ENCODE data around the gene LIPC. TPM values are rescaled to one million over a fixed set of nuclear protein-coding genes. Genes with fewer than 3 reads are reported as not detected.

LIPC gene
- total and polyA plus RNA-seq, 2 experiments from 2014 or later, result not detected

DNA sequence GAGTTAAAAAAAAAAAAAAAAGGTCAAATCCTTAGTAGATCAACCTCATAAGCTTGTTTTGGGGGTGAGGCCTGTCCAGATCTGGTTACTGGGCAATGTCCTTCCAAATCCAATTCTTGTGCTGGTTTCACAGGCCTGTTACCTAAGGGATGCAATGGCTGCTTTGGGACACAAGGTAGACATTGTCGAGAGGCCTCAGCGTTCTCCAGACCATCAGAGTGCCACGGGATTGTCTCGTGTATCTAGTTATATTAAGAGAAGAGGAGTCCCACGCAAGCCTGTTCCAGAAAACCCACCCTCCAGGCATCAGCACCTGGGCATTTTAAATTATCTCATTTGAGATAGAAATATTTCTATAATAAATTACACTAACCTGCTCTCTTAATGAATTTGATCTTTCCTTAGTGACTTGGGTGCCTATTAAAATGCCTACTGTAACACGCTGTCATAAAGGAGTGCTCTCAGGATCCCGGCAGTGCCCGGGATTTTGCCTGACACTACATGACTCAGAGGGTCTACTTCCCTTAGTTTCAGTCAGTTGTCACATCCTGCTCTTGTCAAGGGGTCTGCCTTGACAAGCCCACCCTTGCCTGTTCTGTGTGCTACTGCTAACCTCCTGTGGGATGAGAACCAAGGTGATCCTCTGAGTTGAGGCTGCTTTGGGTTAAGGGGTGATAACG, 116.0 kb downstream of the LIPC start (continued):
- TF ChIP-seq ZNF331 (CRISPR knock-in tag; IDR thresholded peaks at IDR 0.05; ENCODE audit: low read depth) (no peak), ETS1 (IDR thresholded peaks at IDR 0.05) (no peak), CREB1 (CRISPR knock-in tag; IDR thresholded peaks at IDR 0.05; ENCODE audit: low read depth) (no peak), JUNB (IDR thresholded peaks at IDR 0.05; ENCODE audit: unreplicated experiment) (no peak), ZNF114 (CRISPR knock-in tag; IDR thresholded peaks at IDR 0.05) (no peak), STAT1 (IDR thresholded peaks at IDR 0.05; ENCODE audit: unreplicated experiment) (no peak), POLR2AphosphoS5 (IDR thresholded peaks at IDR 0.05; ENCODE audit: low read depth) (no peak), CTCF (conservative IDR thresholded peaks at IDR 0.05; ENCODE audit: low read depth in 2 of 2) (no peak)

GRCh38 chr15:58548308-58549012, 116.7 kb downstream of the LIPC start:
- H3K27me3 Mint-ChIP-seq (ENCODE audit: insufficient read depth, low read depth, poor library complexity), result peaks cover 12% of the 10 kb centered on the region
- no peak overlapping the region for H3K4me3 Mint-ChIP-seq
- no peaks in the 10 kb centered on the region for H3K79me2 ChIP-seq (replicated peaks; ENCODE audit: insufficient read depth)
- H3K4me1 Mint-ChIP-seq, result peaks cover 18% of the 10 kb centered on the region
- H3K27me3 ChIP-seq (ENCODE audit: insufficient read depth), result no peaks in the 10 kb centered on the region
- no peaks in the 10 kb centered on the region for H4K20me1 ChIP-seq (replicated peaks; ENCODE audit: insufficient read depth)
- no peaks in the 10 kb centered on the region for H3K9me3 Mint-ChIP-seq
- H3K4me1 ChIP-seq (ENCODE audit: insufficient read depth), result peaks cover 8% of the 10 kb centered on the region
- H3K4me3 ChIP-seq, result no peak overlapping the region
- H3K36me3 Mint-ChIP-seq (ENCODE audit: low read depth), result no peaks in the 10 kb centered on the region
- H3K9me2 ChIP-seq (ENCODE audit: insufficient read depth), result 0 out of 2 replicates have a peak, but pooled peaks cover 3% of the 10 kb centered on the region
- H3K27ac Mint-ChIP-seq, result peak overlapping the region; percentile 41; the same call in 1 of the 2 replicates
- DNase-seq (ENCODE audit: low spot score) (no peak), ATAC-seq (no peak)
- H3K4me2 ChIP-seq, result no peak overlapping the region
- H3K36me3 ChIP-seq (ENCODE audit: insufficient read depth), result no peaks in the 10 kb centered on the region
- H3K27ac ChIP-seq (ENCODE audit: low read depth), result no peak overlapping the region
- H3F3A ChIP-seq (replicated peaks; ENCODE audit: low read depth), result no peaks in the 10 kb centered on the region
- TF ChIP-seq ZNF331 (CRISPR knock-in tag; IDR thresholded peaks at IDR 0.05; ENCODE audit: low read depth) (no peak), POLR2AphosphoS5 (IDR thresholded peaks at IDR 0.05; ENCODE audit: low read depth) (no peak), JUNB (IDR thresholded peaks at IDR 0.05; ENCODE audit: unreplicated experiment) (no peak), EZH2phosphoT487 (IDR thresholded peaks at IDR 0.05; ENCODE audit: unreplicated experiment) (no peak), ETS1 (IDR thresholded peaks at IDR 0.05) (no peak), CREB1 (CRISPR knock-in tag; IDR thresholded peaks at IDR 0.05; ENCODE audit: low read depth) (no peak), NANOG (IDR thresholded peaks at IDR 0.05; ENCODE audit: borderline replicate concordance) (no peak), EZH2 (IDR thresholded peaks at IDR 0.05; ENCODE audit: low read depth, unreplicated experiment) (no peak)
- TF ChIP-seq, protein P1, sequence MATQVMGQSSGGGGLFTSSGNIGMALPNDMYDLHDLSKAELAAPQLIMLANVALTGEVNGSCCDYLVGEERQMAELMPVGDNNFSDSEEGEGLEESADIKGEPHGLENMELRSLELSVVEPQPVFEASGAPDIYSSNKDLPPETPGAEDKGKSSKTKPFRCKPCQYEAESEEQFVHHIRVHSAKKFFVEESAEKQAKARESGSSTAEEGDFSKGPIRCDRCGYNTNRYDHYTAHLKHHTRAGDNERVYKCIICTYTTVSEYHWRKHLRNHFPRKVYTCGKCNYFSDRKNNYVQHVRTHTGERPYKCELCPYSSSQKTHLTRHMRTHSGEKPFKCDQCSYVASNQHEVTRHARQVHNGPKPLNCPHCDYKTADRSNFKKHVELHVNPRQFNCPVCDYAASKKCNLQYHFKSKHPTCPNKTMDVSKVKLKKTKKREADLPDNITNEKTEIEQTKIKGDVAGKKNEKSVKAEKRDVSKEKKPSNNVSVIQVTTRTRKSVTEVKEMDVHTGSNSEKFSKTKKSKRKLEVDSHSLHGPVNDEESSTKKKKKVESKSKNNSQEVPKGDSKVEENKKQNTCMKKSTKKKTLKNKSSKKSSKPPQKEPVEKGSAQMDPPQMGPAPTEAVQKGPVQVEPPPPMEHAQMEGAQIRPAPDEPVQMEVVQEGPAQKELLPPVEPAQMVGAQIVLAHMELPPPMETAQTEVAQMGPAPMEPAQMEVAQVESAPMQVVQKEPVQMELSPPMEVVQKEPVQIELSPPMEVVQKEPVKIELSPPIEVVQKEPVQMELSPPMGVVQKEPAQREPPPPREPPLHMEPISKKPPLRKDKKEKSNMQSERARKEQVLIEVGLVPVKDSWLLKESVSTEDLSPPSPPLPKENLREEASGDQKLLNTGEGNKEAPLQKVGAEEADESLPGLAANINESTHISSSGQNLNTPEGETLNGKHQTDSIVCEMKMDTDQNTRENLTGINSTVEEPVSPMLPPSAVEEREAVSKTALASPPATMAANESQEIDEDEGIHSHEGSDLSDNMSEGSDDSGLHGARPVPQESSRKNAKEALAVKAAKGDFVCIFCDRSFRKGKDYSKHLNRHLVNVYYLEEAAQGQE (IDR thresholded peaks at IDR 0.05; ENCODE audit: unreplicated experiment), result no peak
- H2AFZ ChIP-seq, result peak overlapping the region; percentile 69; the same call in 1 of the 2 replicates
